Activated T-cell treated with anti-CD3 and anti-CD28 coated beads, Interleukin-2, amount 50 U/mL, for 4 hours (primary cell): ENCODE results near the gene OLFML2B. TPM values are rescaled to one million over a fixed set of nuclear protein-coding genes. Genes with fewer than 3 reads are reported as not detected.
"Not testable (repeated sequence)": the region's sequence is repeated elsewhere in the genome, so short reads cannot be mapped to it uniquely, and the experiment has no call there.

ENCODE experiments used
- ATAC-seq, 2 donors: fragments of 200-7000 bp; cut with Tn5 transposase; one replicate each; pipeline ENCODE4 v1.10.0; 2021
- DNase-seq: peaks from one replicate; pipeline ENCODE4 v3.0.0-alpha.2; 2020
- H3K27me3 Mint-ChIP-seq: one replicate; pipeline ENCODE4 v1.8.0; 2021; ENCODE audit warnings: low read depth, mixed read lengths
- H3K36me3 Mint-ChIP-seq: one replicate; pipeline ENCODE4 v1.8.0; 2022; ENCODE audit warnings: mixed read lengths; ENCODE audit not compliant: insufficient read depth
- H3K4me1 Mint-ChIP-seq: one replicate; pipeline ENCODE4 v1.8.0; 2021; ENCODE audit warnings: low read depth, mixed read lengths
- H3K4me3 Mint-ChIP-seq: one replicate; pipeline ENCODE4 v1.8.0; 2021; ENCODE audit warnings: mild to moderate bottlenecking, moderate library complexity, mixed read lengths
- H3K9me3 Mint-ChIP-seq: one replicate; pipeline ENCODE4 v1.8.0; 2021; ENCODE audit warnings: mixed read lengths
- total RNA-seq, 3 donors: library from RNA; stranded (reverse); gene quantifications; one replicate each; pipeline ENCODE4 v1.2.1, GENCODE V29; 2021

OLFML2B gene
- total RNA-seq, 3 donors from 2014 or later, result 1.3 to 2.0 (median 1.5) TPM

GRCh38 chr1:162022626-162023025 is 1.0 kb downstream of the OLFML2B start:
- peak overlapping the region; percentile 85 for H3K4me3 Mint-ChIP-seq
- peaks cover 9% of the 10 kb centered on the region for H3K4me1 Mint-ChIP-seq
- ATAC-seq (no peak), DNase-seq (no peak)
- H3K9me3 Mint-ChIP-seq, result no peaks in the 10 kb centered on the region
- H3K36me3 Mint-ChIP-seq, result no peaks in the 10 kb centered on the region
- peaks cover 34% of the 10 kb centered on the region for H3K27me3 Mint-ChIP-seq

- H3K36me3 Mint-ChIP-seq, result no peaks in the 10 kb centered on the region
- no peak overlapping the region for H3K4me3 Mint-ChIP-seq
- no peak for ATAC-seq
- peaks cover 9% of the 10 kb centered on the region for H3K4me1 Mint-ChIP-seq
- H3K9me3 Mint-ChIP-seq, result no peaks in the 10 kb centered on the region
- no peak for DNase-seq
- peaks cover 23% of the 10 kb centered on the region for H3K27me3 Mint-ChIP-seq
Observed at GRCh38 chr1:162021124-162021523, 2.5 kb downstream of the OLFML2B start.

- Mint-ChIP-seq H3K36me3 (no peaks in the 10 kb centered on the region), H3K4me3 (no peak overlapping the region), H3K27me3 (peaks cover 18% of the 10 kb centered on the region), H3K9me3 (no peaks in the 10 kb centered on the region), H3K4me1 (peaks cover 9% of the 10 kb centered on the region)
- DNase-seq (no peak), ATAC-seq (no peak)
Observed at GRCh38 chr1:162020150-162020549, 3.5 kb downstream of the OLFML2B start.

- H3K4me1 Mint-ChIP-seq, result peaks cover 9% of the 10 kb centered on the region
- no peak for ATAC-seq
- no peaks in the 10 kb centered on the region for H3K9me3 Mint-ChIP-seq
- H3K36me3 Mint-ChIP-seq, result no peaks in the 10 kb centered on the region
- DNase-seq, result no peak
- H3K27me3 Mint-ChIP-seq, result peaks cover 13% of the 10 kb centered on the region
- no peak overlapping the region for H3K4me3 Mint-ChIP-seq
Observed at GRCh38 chr1:162019446-162019845, 4.2 kb downstream of the OLFML2B start.

- H3K27me3 Mint-ChIP-seq, result peaks cover 8% of the 10 kb centered on the region
- no peaks in the 10 kb centered on the region for H3K36me3 Mint-ChIP-seq
- DNase-seq (no peak), ATAC-seq (no peak)
- no peak overlapping the region for H3K4me3 Mint-ChIP-seq
- H3K9me3 Mint-ChIP-seq, result no peaks in the 10 kb centered on the region
- peaks cover 6% of the 10 kb centered on the region for H3K4me1 Mint-ChIP-seq
Observed at GRCh38 chr1:162019006-162019405, 4.7 kb downstream of the OLFML2B start.

GRCh38 chr1:162018418-162018817 is 5.3 kb downstream of the OLFML2B start:
- Mint-ChIP-seq H3K27me3 (peaks cover 8% of the 10 kb centered on the region), H3K4me1 (peaks cover 5% of the 10 kb centered on the region), H3K9me3 (no peaks in the 10 kb centered on the region), H3K36me3 (no peaks in the 10 kb centered on the region), H3K4me3 (no peak overlapping the region)
- DNase-seq (no peak), ATAC-seq (no peak)

- not testable (repeated sequence) for H3K4me3 Mint-ChIP-seq, ATAC-seq, H3K4me1 Mint-ChIP-seq, H3K9me3 Mint-ChIP-seq, H3K27me3 Mint-ChIP-seq, DNase-seq, H3K36me3 Mint-ChIP-seq
Observed at GRCh38 chr1:162017791-162018190, 5.9 kb downstream of the OLFML2B start.

- H3K4me1 Mint-ChIP-seq, result no peaks in the 10 kb centered on the region
- no peak for DNase-seq
- no peak overlapping the region for H3K4me3 Mint-ChIP-seq
- H3K27me3 Mint-ChIP-seq, result no peaks in the 10 kb centered on the region
- ATAC-seq, result peak; percentile 46 to 50
- no peaks in the 10 kb centered on the region for H3K36me3 Mint-ChIP-seq
- no peaks in the 10 kb centered on the region for H3K9me3 Mint-ChIP-seq
Observed at GRCh38 chr1:162016631-162017030, 7.0 kb downstream of the OLFML2B start.

- Mint-ChIP-seq H3K4me1 (no peaks in the 10 kb centered on the region), H3K36me3 (no peaks in the 10 kb centered on the region), H3K27me3 (no peaks in the 10 kb centered on the region), H3K9me3 (no peaks in the 10 kb centered on the region), H3K4me3 (no peak overlapping the region)
- ATAC-seq (no peak), DNase-seq (no peak)
Observed at GRCh38 chr1:162015196-162015595, 8.5 kb downstream of the OLFML2B start.

GRCh38 chr1:162014202-162014601 is 9.5 kb downstream of the OLFML2B start:
- no peak for DNase-seq
- H3K27me3 Mint-ChIP-seq, result no peaks in the 10 kb centered on the region
- no peak overlapping the region for H3K4me3 Mint-ChIP-seq
- H3K9me3 Mint-ChIP-seq, result no peaks in the 10 kb centered on the region
- no peaks in the 10 kb centered on the region for H3K4me1 Mint-ChIP-seq
- no peaks in the 10 kb centered on the region for H3K36me3 Mint-ChIP-seq
- no peak for ATAC-seq

- no peaks in the 10 kb centered on the region for H3K4me1 Mint-ChIP-seq
Observed at GRCh38 chr1:162013289-162013688, 10.4 kb downstream of the OLFML2B start.

GRCh38 chr1:162011337-162012012 is 12.2 kb downstream of the OLFML2B start:
- DNase-seq (no peak), ATAC-seq (no peak)
- H3K4me1 Mint-ChIP-seq, result no peaks in the 10 kb centered on the region
- H3K36me3 Mint-ChIP-seq, result no peaks in the 10 kb centered on the region
- H3K27me3 Mint-ChIP-seq, result peaks cover 2% of the 10 kb centered on the region
- no peak overlapping the region for H3K4me3 Mint-ChIP-seq
- no peaks in the 10 kb centered on the region for H3K9me3 Mint-ChIP-seq

More at GRCh38 chr1:162013289-162013688, 10.4 kb downstream of the OLFML2B start:
- DNase-seq (no peak), ATAC-seq (no peak)
- Mint-ChIP-seq H3K9me3 (no peaks in the 10 kb centered on the region), H3K4me3 (no peak overlapping the region), H3K27me3 (peaks cover 2% of the 10 kb centered on the region), H3K36me3 (no peaks in the 10 kb centered on the region)

GRCh38 chr1:162010175-162010506 is 13.5 kb downstream of the OLFML2B start:
- ATAC-seq (no peak), DNase-seq (no peak)
- Mint-ChIP-seq H3K36me3 (no peaks in the 10 kb centered on the region), H3K4me3 (no peak overlapping the region), H3K9me3 (no peaks in the 10 kb centered on the region), H3K4me1 (no peaks in the 10 kb centered on the region), H3K27me3 (peaks cover 2% of the 10 kb centered on the region)

GRCh38 chr1:162009501-162010174 is 14.0 kb downstream of the OLFML2B start:
- Mint-ChIP-seq H3K9me3 (no peaks in the 10 kb centered on the region), H3K4me1 (no peaks in the 10 kb centered on the region), H3K27me3 (peaks cover 6% of the 10 kb centered on the region), H3K4me3 (no peak overlapping the region), H3K36me3 (no peaks in the 10 kb centered on the region)
- no peak for ATAC-seq
- DNase-seq, result no peak

- Mint-ChIP-seq H3K36me3 (no peaks in the 10 kb centered on the region), H3K9me3 (no peaks in the 10 kb centered on the region), H3K4me1 (no peaks in the 10 kb centered on the region), H3K4me3 (no peak overlapping the region), H3K27me3 (peaks cover 7% of the 10 kb centered on the region)
- DNase-seq (no peak), ATAC-seq (no peak)
Observed at GRCh38 chr1:162008799-162009198, 14.9 kb downstream of the OLFML2B start.
